GM10266 (cell line): ENCODE results near the gene LANCL2.

Source experiments
- DNase-seq: peaks from one replicate; pipeline ENCODE4 v3.0.0; 2012; ENCODE audit errors: extremely low spot score
- TF ChIP-seq, protein P1 (sequence below): IDR thresholded peaks from 2 replicates; pipeline ENCODE4 v1.5.1; 2012; ENCODE audit warnings: mild to moderate bottlenecking, low read depth; ENCODE audit not compliant: control insufficient read depth, insufficient read depth; ENCODE audit errors: missing control alignments

The LANCL2 gene

DNA sequence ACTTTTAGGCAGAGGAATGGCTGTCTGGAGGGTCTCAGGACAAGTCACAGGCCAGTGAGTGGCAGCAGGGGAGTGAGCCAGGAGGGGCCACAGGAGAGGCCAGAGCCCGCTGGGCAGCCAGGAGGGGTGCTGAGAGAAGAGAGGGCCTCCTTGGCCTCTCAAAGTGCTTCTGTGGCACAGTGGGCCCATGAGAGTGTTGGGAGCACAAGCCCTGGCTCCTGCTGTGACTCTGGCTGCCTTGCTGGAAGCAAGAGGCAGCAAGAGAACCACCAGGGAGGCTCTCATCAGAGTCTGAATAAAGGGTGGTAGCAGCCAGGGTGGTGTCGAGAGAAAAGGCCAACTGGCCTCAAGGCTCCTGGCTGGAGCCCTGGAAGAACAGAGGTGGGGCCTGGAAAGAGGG, 116.0 kb downstream of the LANCL2 start:
- no peak for DNase-seq
- TF ChIP-seq, protein P1, sequence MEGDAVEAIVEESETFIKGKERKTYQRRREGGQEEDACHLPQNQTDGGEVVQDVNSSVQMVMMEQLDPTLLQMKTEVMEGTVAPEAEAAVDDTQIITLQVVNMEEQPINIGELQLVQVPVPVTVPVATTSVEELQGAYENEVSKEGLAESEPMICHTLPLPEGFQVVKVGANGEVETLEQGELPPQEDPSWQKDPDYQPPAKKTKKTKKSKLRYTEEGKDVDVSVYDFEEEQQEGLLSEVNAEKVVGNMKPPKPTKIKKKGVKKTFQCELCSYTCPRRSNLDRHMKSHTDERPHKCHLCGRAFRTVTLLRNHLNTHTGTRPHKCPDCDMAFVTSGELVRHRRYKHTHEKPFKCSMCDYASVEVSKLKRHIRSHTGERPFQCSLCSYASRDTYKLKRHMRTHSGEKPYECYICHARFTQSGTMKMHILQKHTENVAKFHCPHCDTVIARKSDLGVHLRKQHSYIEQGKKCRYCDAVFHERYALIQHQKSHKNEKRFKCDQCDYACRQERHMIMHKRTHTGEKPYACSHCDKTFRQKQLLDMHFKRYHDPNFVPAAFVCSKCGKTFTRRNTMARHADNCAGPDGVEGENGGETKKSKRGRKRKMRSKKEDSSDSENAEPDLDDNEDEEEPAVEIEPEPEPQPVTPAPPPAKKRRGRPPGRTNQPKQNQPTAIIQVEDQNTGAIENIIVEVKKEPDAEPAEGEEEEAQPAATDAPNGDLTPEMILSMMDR, result no peak

DNA sequence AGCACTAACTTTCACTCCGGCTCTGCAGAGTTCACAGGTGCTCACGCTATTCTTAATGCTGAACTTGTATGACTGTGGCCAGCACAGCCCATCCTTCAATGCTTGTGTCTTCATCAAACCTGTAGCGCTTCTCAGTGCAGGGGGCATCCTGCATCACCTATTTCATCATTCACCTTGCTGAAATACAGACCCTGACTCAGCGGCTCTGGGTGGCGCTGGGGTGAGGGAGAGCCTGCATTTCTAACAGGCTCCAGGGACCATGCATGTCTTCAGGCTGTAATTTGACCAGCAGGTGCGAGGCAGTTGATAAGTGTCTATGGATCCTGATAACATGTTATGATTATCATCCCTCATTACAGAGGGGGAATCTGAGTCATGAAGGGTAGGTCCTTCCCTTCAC, 117.9 kb downstream of the LANCL2 start:
- TF ChIP-seq, protein P1, result no peak
- no peak for DNase-seq
